ENCODE results near the gene DOCK3.
"Not testable (repeated sequence)": the region's sequence is repeated elsewhere in the genome, so short reads cannot be mapped to it uniquely, and the experiment has no call there.

The DOCK3 gene

DNA sequence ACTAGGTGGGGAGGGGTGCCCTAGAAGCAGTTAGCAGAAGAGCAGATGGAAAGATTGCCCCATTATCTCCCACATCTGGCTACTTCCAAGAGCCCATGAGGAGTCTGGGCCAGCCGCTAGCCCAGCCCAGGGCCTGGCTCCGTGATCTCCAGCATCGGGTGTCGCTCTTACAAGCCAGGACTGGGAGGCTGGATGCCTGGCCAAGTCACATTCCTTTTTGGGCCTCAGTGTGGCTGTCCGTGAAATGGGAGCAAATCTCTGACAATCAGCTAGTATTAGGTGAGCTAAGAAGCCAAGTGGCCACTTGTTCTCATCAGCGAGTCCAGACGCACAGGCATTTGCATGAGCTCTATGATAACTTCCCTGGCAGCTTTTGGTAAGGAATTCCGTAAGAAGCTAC, 23.3 kb upstream of the DOCK3 start:
- no peak for DNase-seq

DNA sequence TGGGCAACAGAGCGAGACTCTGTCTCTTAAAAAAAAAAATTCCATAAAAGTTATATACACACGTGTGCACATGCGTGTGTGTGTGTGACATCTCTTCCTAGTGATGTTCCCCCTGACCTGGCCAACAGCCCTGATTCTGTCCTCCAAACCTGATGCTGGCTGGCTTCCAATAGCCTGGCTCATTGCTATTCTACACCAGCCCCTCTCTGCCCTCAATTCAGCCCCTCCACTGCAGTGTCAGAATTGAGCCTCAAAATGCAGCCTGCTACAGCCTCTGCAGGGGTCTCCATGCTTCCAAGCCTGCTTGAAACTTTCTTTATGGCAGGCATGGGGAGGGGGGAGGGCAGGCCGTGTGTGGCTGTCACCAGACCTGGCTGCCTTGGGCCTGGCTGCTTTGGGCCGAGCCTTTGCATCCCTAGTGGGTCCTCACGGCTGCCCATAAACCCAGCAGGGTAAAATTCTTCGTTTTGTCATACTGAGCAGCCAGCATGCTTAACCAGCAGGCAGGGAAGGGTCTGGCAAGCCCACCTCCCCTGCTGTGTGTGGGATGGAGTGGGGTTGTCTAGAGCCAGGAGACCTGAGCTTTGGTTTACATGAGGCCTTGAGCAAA, 22.7 kb upstream of the DOCK3 start:
- no peak for DNase-seq

GRCh38 chr3:50652709-50653108, 22.0 kb upstream of the DOCK3 start:
- no peak for DNase-seq

GRCh38 chr3:50653937-50654595, 20.7 kb upstream of the DOCK3 start:
- no peak for DNase-seq

DNA sequence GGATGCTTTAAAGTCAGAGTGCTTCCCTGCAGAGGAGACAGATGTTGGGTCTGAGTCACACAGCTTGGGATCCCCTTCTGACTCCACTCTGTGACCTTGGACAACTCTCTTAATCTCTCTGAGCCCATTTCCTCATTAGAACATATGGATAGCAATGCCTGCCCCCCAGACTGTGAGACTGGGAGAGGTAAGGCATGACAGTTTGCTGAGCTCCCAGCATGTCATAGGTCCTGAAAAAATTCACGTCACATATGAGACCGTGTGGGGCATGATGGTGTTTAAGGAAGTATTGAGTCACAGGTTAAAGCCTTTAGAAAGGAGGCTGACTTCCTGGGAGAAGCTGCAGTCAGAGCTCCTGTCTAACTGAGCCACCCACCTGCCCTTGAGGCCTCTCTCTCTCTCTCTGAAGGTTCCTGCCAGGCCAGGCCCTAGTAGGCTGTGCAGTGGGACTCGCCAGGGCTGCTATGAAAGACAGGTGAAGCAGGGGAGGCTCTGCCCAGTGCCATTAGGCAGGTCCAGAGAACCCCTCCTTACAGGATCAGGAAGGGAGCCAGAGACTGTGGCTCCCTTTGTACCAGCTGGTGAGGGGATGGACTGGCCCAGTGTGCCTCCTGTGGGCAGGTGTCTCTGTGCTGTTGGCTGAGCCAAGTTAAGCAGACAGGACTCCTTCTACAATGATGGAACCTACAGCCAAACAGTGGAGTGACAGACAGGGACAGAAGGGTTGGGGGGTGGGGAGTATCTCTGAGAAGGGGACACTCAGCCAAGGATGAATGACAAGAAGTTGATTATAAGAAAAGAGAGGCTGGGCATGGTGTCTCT, 19.5 kb upstream of the DOCK3 start:
- no peak for DNase-seq

DNA sequence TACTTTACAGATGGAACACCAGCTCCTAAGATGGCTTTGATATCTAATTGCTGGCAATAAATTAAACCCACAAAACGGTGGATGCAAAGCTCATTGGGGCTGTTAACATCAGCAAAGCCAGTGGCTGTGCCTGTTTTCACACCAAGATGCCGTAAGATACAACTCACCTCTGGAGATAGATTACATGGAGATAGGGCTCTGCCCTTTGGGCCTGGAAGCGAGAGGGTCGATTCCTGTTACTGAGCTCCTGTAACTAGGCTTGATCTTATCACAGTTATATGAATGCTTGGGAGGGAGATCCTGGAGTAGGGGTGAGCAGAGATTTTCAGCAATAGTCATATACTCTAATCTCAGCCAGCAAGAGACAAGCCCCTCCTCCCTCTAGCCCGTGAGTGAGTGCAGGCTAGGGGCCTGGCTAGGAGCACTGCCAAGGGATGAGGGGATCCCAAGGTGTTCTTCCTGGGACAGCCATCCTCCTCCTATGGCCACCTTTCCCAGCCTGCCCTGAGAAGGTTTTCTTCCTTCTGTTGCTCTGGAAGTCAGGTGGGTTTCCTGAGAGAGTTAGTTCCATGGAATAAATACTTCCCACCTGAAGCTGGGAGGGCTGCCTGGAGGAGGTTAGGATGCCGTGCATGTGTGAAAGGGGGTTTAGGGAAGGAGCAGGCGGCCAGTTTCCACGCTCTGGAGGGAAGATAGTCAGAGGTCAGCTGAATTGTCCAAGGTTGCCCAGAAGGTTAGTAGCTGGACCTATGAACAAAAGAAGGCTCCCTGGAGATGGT, 18.1 kb upstream of the DOCK3 start:
- DNase-seq, result no peak

GRCh38 chr3:50657407-50657806, 17.3 kb upstream of the DOCK3 start:
- DNase-seq, result no peak

DNA sequence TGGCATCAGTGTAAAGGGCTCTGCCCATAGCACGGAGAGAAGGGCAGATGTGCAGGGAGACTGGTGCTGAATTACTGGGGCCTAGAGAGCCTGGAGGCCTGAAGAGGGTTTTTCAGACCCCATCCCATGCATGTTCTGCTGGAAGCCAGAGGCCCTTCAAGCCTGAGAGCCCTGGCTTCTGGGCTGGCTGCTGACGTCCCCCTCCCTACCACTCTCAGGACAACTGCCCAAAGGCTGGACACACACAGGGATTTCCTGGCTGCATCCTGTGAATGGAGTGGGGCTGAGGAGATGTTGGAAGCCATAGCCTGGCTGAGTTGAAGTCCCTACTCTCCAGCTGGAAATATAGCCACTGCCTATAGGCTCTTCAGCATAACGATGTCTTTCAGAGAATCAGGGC, 16.9 kb upstream of the DOCK3 start:
- no peak for DNase-seq

GRCh38 chr3:50658416-50658815, 16.3 kb upstream of the DOCK3 start:
- DNase-seq, result no peak

DNA sequence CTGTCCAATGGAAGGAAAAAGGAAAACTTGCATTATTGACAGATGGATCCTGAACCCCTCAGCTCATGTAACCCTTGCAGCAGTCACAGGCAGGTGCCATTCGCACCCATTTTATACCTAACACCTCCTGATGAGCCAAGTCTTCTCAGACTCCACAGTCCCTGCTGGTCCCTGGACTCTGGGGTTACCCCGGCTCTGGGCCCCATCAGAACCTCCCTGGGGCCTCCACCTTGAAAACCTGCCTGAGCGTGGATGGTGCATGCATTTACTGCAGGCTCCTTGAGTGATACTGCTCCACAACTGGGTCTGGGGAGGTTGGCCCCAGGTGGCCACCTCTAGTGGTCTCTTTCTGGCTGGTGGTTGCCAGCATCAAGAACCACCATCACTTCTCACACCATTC, 15.9 kb upstream of the DOCK3 start:
- DNase-seq, result no peak

DNA sequence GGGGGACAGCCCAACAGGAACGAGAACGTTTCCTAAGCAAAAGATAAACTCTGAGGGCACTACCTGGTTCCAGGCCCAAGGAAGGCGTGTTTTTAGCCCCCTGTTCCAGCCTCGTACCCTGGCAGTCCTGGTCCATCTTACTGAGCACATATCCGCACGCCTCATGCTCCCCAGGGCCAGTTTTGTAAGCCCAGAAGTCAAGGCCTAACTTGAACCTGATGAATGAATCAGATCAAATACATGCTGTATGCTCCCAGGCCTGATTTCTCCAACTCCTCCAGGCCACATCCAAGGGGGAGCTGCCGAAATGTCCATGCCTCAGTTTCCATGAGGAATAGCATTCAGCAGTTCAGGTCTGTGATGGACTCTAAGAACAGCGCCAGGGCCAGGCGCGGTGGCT, 14.3 kb upstream of the DOCK3 start:
- no peak for DNase-seq

DNA sequence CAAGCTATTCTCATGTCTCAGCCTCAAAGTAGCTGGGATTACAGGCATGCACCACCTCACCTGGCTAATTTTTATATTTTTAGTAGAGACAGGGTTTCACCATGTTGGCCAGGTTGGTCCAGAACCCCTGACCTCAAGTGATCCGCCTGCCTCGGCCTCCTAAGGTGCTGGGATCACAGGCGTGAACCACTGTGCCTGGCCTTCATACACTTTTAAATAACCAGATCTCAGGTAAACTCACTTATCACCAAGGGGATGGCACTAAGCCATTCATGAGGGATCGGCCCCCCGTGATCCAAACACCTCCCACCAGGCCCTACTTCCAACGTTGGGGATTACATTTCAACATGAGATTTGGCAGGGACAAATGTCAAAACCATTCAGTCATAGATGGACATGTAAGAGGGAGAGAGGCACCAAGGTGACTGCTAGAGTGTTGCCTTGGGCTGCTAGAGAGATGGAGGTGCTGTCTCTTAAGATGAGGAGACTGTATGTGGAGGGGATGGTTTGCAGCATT, 13.3 kb upstream of the DOCK3 start:
- no peak for DNase-seq

DNA sequence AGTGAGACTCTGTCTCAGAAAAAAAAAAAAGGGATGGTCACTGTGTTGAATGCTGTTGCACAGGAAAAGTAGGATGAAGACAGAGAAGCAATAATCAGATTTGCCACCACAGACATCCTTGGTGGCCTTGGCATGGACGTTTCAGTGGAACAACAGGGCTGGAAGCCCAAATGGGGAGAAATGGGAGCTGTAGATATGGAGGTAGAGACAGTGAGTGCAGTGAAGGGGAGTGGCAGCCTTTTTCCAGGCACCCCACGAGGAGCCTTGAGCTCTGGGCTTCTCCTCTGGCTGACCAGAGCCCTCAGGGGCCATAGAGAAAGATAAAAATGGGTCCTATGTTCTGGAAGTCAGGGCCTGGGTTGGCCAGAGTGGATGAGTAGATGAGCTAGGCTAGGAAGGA, 12.3 kb upstream of the DOCK3 start:
- no peak for DNase-seq

GRCh38 chr3:50665081-50665840, 9.5 kb upstream of the DOCK3 start:
- no peak for DNase-seq

GRCh38 chr3:50665841-50666115, 8.9 kb upstream of the DOCK3 start:
- not testable (repeated sequence) for DNase-seq

DNA sequence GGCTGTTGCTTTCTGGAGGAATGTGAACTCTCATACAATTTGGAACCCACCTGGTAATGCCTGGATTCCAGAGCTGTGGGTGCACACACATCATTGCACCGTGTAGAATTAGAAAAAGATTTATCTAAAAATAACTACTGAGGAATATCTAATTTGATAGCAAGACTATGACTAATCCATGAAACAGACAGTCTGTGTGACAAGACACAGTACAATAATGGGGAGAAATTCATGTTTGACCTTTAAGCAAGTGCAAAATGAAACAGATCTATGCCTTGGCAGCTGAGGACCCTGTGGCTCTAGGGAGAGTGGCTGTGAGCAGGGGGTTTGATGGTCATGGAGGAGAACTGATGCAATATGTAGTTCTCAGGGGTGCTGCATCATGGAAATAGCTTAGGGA, 7.9 kb upstream of the DOCK3 start:
- no peak for DNase-seq

GRCh38 chr3:50671331-50671730, 3.4 kb upstream of the DOCK3 start:
- DNase-seq, result no peak

- no peak for DNase-seq
These were observed 2.1 kb upstream of the DOCK3 start for GRCh38 chr3:50672656-50673055.

DNA sequence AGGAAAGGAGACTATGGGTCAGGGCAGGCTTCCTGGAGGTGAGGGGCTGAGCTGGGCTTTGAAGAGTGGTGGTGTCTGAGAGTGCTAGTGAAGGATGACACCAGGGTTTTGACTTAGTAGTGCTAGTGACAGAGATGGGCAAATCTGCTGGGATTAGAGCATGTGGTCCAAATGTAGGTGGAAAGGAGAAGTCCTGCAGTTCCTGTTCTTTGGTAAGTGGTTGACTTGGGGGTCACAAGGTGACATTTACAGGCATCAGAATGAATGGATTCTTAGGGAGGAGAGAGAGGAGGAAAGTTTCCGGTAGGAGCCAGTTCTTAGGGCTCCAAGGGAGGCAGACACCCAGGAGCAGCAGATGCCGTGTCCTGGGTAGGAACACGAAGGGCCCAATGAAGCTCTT, 796 bp upstream of the DOCK3 start:
- no peak for DNase-seq

GRCh38 chr3:50675179-50676030, 678 bp downstream of the DOCK3 start:
- peak; percentile 9 to 21 for DNase-seq

DNA sequence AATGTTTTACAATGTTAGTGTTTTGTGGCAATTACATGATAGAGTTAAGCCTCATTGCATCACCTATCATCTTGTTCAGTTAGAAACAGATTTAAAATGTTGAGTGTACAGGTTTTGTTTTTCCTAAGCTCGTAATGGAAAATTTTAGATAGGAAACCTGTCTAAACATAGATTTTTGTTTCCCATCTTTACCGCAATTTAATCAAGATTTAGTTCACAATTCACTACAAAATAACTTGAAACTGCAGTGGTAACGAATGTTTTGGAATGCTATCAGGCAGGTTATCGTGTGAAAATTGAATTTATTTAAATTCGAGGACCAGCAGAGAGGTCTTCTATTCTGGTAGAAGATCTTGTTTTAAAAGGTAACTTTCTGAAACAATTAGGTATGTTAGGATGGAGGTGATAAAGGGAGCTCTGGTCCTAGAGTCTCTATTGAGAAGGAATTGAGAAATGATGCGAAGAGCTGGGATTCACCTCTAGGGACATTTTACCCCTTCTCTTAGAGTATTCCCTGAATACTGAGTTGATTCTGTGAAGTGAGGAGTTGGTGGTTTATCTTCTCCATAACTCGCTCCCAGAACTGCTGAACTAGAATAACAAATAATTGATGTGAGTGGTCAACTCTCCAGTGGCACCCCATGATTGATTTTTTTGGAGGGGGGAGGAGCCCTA, 1.4 kb downstream of the DOCK3 start:
- no peak for DNase-seq

All from NCI-H1930 (cell line).